GM12875 (cell line): ENCODE measurements around the gene NLRC5.

Source experiments
- H3K4me3 ChIP-seq: one replicate; pipeline ENCODE4 v1.5.1; 2011; ENCODE audit warnings: low read depth, low read length, control low read depth
- TF ChIP-seq, protein P1 (sequence below): IDR thresholded peaks from 2 replicates; pipeline ENCODE4 v1.5.1; 2011; ENCODE audit warnings: low read depth, mild to moderate bottlenecking, control low read depth, inconsistent platforms, low read length, moderate library complexity, borderline replicate concordance; ENCODE audit not compliant: insufficient read depth

Gene NLRC5

DNA sequence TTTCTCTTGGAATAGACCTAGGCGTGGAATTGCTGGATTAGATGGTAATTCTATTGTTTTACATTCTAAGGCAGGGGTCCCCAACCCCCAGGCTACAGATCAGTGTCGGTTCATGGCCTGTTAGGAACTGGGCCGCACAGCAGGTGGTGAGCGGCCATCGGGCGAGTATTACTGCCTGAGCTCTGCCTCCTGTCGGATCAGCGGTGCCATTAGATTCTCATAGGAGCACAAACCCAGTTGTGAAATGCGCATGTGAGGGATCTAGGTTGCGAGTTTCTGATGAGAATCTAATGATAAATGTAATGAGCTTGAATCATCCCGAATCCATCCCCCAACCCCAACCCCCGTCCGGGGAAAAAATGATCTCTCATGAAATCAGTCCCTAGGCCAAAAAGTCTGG is 23.0 kb downstream of the NLRC5 start:
- no peak overlapping the region for H3K4me3 ChIP-seq
- TF ChIP-seq, protein P1, sequence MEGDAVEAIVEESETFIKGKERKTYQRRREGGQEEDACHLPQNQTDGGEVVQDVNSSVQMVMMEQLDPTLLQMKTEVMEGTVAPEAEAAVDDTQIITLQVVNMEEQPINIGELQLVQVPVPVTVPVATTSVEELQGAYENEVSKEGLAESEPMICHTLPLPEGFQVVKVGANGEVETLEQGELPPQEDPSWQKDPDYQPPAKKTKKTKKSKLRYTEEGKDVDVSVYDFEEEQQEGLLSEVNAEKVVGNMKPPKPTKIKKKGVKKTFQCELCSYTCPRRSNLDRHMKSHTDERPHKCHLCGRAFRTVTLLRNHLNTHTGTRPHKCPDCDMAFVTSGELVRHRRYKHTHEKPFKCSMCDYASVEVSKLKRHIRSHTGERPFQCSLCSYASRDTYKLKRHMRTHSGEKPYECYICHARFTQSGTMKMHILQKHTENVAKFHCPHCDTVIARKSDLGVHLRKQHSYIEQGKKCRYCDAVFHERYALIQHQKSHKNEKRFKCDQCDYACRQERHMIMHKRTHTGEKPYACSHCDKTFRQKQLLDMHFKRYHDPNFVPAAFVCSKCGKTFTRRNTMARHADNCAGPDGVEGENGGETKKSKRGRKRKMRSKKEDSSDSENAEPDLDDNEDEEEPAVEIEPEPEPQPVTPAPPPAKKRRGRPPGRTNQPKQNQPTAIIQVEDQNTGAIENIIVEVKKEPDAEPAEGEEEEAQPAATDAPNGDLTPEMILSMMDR, result no peak

GRCh38 chr16:57013229-57013628 is 23.9 kb downstream of the NLRC5 start:
- H3K4me3 ChIP-seq, result no peak overlapping the region
- TF ChIP-seq, protein P1, result no peak

DNA sequence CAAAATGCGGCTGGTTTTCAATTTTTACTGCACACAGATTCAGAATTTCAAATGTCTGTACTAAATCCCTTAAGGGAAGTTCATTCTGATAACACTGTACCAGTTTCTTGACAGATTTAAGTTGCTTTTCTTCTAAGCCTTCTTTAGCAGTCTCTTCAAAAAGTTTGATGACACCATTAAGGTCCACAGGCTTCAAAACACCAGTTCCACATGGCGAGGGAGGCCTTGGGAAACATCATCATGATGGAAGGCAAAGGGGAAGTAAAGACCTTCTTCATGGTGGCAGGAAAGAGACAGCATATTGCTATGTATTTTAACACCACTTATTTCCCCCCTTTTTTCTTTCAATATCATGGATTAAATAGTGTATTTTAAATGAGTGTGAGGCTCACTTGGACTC is 24.5 kb downstream of the NLRC5 start:
- H3K4me3 ChIP-seq, result no peak overlapping the region

GRCh38 chr16:57016301-57016700 is 26.9 kb downstream of the NLRC5 start:
- TF ChIP-seq, protein P1, result no peak

More for the DNA sequence above, 24.5 kb downstream of the NLRC5 start:
- TF ChIP-seq, protein P1, result no peak

DNA sequence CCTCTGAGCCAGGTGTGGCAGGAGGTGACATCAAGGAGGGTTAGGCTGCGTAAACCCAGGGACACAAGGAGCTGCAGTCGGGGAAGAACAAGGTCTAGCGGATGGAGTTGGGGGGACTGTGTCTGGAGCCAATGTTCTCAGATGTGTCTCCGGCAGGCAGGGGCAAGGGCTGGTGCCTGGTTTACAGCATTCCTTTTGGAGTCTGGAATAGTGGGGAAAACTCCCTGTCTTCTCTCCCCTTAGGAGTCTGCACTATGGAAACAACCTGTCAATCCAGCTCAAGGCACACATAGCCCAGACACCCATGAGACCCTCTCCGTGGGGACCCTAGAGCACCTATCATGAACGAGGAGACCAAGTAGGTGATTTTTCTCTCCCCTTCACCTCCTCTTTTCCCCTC is 27.5 kb downstream of the NLRC5 start:
- TF ChIP-seq, protein P1, result no peak
- H3K4me3 ChIP-seq, result no peak overlapping the region

More at GRCh38 chr16:57016301-57016700, 26.9 kb downstream of the NLRC5 start:
- no peak overlapping the region for H3K4me3 ChIP-seq

- TF ChIP-seq, protein P1, result no peak
- no peak overlapping the region for H3K4me3 ChIP-seq
Measured at GRCh38 chr16:57017251-57017650, 27.9 kb downstream of the NLRC5 start.

DNA sequence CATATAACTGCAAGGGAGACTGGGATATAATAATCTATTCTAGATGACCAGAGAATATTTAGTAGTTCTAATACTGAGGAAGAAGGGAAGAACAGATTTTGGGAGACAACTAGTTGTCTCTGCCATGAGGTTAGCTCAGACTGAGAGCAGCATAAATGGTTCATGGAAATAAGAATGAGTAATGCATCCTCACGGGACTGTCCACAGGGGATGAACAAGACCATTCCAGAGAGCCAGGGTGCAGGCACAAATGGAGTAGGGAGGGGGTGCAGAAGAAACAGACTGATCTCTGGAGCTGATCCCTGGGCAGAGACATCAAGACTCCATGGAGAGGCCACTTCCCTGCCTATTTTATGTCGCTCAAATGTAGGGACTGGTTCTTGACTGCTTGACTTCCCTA is 30.4 kb downstream of the NLRC5 start:
- H3K4me3 ChIP-seq, result no peak overlapping the region
- TF ChIP-seq, protein P1, result no peak
